B cell (primary cell): Measurements from ENCODE around the gene SLC22A12.

Experiments
- CTCF ChIP-seq: fragments of 200-600 bp; IDR thresholded peaks from one replicate; pipeline ENCODE4 v1.8.0; 2022; ENCODE audit warnings: antibody characterized with exemption, mild to moderate bottlenecking
- EZH2 ChIP-seq: IDR thresholded peaks from 2 replicates; pipeline ENCODE4 v1.6.1; 2012; ENCODE audit warnings: borderline replicate concordance, low read depth, mild to moderate bottlenecking, moderate library complexity, low read length; ENCODE audit not compliant: insufficient read depth, poor library complexity, severe bottlenecking

GRCh38 chr11:64644647-64645275 is 53.7 kb downstream of the SLC22A12 start:
- TF ChIP-seq CTCF (no peak), EZH2 (no peak)
